ENCODE data around the gene FADS1.

Gene FADS1

DNA sequence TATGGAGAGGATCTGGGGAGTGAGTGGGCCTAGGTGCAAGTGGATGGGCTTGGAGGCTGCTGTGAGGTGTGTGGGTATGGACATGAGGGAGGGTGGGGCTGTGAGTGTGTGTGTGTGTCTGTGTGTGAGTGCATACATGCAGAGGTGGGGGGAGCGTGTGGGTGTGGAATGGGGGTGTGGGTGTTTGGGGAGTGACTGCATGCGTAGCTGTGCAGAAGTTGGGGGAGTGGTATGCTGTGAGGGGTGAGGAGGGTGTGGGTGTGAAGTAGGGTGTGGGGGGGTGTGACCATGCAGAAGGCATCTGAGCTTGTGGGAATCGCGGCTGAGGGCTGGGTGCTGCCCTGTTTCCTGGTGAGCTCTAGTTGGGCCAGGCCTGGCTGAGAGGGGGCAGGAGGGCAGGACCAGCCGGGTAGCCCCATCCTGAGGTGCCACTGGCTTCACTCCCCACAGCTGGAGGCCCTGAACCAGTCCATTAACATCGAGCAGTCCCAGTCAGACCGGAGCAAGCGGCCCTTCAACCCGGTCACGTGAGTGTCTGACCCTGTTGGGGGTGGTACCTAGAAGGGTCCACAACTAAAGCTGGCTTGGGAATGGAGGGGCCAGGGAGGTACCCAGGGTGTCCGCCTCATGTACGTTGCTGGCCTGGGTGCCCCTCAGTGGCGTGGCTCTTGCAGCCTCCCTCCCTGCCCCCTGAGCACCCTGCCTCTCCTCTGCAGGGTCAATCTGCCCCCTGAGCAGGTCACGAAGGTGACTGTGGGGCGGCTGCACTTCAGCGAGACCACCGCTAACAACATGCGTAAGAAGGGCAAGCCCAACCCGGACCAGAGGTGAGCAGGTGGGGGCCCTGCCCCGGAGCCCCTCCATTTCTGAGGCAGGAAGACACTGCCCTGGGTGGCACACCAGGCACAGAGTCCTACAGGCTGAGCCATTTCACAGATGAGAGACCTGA lies 40.9 kb downstream of the FADS1 start:
- no peak for DNase-seq

DNA sequence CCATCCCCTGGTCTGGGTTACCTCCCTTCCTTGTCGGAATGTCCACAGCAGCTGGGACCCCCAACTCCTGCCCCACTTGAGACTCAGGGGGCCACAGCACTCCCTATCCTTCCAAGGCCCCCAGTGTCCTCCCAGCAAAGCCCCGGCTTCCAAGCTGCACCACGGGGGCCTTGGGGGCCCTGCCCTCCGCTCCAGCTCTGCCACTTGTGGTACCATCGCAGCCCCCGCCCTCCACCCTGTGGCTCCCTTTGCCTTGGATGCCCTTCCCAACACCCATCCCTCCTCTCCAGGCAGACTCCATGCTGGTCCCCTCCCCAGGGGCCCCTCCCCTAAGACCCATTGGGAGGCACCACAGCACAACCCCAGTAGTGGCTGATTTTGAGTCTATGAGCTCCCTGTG lies 41.7 kb downstream of the FADS1 start:
- DNase-seq = no peak

DNA sequence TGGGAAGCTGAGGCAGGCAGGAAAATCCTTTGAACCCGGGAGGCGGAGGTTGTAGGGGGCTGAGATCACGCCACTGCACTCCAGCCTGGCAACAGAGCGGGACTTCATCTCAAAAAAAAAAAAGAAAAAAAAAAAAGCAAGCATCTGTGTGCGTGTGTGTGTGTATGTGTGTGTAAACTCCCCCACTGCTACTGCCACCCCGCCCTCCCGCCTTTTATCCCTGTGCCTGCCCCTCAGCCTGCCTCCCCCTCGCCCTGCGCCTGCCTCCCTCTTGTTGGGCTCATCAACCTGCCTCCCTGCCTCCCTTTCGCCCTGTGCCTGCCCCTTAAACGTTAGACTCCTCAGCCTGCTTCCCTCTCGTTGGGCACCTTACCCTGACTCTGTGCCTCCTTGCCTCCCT lies 42.4 kb downstream of the FADS1 start:
- DNase-seq = no peak

DNA sequence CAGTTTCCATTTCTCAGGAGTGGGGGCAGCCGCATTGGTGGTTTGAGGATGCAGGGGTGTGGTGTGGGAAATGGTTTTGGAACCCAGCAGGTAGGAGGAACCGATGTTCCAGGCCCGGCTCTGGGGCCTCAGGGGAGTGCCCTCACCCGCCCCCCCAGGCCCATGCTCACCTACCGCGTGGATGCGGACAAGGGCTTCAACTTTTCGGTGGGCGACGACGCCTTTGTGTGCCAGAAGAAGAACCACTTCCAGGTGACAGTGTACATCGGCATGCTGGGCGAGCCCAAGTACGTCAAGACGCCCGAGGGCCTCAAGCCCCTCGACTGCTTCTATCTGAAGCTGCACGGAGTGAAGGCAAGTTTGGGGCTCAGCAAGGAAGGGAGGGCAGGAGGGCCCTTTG lies 43.0 kb downstream of the FADS1 start:
- no peak for DNase-seq

DNA sequence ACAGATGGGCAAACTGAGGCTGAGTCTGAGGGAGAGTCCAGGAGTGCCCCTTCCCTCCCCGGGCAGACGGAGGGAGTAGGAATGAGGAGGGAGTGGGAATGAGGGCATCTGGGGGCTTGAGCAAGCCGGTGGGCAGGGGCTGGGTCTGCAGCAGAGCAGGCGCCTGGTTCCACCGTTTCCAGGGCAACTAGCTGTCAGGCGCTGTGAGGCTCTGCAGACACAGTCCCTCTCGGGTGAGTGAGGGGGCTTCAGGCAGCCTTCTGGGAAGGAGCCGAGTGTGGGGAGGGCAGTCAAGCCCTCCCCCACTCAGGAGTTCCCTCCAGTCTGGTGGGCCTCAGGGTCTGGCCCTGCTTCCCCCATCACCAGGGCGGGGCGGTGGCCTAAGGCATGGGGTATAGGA lies 43.4 kb downstream of the FADS1 start:
- no peak for DNase-seq

DNA sequence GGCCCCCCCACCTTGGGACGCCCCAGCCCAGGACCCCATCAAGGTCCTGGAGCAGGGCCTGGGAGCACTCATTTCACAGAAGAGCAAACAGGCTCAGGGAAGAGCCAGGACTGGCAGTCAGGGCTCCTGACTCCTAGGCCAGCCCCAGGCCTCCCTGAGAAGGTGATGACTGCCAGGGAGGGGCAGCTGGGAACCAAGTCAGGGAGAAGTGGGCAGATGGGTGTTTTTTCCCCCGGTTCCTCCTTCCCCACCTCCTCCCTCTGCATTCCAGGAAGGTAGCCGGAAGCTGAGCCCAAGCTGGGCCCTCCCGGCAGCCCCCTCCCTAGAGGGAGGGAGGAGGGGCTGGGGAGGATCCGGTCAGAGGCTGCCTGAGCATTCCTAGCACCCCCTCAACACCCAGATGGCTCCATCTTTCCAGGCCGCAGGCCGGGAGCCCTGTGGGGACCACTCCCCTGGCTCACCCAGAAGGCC lies 44.8 kb downstream of the FADS1 start:
- DNase-seq = no peak

DNA sequence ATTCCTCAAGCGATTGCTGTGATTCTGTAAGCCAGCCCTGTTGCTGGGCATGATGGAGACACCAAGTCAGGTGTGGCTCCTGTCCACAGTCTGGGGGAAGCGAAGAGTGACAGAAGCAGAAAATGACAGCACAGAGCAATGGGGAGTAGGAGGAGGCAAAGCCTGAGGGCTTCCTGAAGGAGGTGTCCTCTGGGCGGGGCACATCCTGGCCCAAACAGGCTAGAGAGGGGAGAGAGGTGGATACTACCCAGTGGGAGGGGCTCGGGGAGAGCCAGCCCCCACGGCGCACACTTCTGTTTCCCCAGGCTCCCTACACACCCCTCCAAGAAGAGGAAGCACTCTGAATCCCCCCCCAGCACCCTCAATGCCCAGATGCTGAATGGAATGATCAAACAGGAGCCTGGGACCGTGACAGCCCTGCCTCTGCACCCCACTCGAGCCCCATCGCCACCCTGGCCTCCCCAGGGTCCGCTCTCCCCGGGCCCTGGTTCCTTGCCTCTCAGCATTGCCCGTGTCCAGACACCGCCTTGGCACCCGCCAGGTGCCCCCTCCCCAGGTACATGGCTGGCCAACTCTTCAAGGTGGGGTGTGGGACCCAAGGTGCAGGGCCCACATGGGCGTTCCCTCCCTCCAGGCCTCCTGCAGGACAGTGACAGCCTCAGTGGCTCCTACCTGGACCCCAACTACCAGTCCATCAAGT lies 45.5 kb downstream of the FADS1 start:
- DNase-seq = no peak

DNA sequence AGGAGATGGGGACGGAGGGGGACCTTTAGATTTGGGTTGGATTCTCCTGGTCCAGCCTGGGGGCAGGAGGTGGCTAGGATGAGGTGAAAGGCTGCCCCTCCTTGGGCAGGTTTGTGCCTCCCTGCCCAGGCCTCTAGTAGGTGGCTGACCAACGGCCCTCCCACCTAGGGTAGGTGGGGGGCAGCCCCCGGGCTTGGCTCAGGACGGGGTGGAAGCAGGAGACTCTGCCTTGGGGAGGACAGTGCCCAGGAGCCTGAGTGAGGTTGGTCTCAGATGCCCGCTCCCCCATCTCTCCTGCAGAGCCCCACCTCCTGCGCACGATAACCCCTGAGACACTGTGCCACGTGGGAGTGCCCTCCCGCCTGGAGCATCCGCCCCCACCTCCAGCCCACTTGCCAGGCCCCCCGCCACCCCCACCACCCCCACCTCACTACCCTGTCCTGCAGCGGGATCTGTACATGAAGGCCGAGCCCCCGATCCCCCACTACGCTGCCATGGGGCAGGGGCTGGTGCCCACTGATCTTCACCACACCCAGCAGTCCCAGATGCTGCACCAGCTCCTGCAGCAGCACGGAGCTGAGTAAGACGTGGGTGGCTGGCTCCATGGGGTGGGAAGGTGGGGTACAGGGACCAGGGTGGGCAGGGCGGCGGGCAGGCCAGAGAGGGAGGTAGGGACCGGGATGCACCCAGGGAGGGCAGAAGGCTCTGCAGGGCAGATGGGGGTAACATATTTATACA lies 46.7 kb downstream of the FADS1 start:
- DNase-seq = no peak

DNA sequence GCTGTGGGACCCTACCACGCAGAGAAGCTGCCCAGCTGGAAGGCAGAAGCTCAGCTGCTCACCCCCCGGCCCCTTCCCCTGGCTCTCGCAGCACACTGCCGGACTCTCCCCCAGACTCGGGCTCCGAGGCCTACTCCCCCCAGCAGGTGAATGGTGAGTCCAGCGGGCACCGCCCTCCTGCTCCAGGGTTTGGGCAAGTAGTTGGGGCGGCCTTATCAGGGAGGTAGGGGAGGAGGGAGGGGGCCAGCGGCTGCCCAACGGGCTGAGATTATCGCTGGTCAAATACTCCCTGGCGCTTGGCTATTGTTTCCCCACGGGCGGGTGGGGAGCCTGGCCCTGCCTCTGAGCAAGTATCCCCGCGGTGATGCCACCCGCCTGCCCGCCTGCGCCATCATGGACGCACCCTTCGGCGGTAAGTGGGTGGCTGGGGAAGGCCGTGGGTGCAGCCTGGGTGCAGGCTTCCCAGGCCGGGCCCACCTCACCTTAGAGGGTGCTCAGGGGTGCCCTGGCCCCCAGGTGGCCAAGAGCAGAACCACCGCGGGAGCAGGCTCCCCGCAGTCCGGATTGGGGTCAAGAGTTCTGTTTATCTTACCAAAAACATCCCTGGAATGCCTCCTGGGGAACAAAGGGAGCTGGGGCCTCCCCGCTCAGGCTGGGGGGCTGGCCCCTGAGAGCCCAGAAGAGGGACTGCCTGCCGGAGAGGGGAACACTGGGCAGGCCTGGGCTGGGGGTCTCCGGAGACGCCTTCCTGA lies 47.5 kb downstream of the FADS1 start:
- no peak for DNase-seq

DNA sequence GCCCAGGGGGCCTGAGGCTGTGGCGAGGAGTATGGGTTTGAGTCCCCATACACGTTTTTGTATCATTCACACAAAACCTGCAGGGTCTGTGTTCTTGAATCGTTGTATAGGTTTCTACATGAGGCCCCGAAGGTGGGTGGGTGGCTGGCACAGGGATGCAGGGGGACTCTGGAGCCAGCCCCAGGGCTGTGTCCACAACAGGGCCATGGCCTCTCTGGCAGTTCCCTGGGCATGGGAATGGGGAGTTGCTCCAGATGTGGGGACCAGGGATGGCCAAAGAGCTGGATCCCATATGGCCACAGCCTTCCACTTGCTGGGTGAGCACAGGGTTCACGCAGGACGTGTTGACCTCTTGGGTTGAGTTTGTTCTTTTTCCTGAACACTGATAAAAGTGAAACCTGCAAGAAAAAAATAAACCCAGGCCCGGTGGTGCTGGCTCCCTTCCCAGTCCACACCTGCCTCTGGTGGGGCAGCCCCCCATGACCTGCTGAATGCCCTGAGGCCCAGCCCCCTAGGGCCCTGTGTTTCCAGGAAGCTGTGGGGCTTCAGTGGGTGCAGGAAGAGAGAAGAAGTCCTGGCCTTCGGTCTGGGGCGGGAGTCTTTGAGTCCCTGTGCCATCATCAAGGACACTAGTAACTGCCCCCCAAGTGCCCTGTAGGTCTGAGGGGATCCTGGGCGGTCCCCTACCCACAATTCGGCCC lies 48.3 kb downstream of the FADS1 start:
- DNase-seq = no peak

DNA sequence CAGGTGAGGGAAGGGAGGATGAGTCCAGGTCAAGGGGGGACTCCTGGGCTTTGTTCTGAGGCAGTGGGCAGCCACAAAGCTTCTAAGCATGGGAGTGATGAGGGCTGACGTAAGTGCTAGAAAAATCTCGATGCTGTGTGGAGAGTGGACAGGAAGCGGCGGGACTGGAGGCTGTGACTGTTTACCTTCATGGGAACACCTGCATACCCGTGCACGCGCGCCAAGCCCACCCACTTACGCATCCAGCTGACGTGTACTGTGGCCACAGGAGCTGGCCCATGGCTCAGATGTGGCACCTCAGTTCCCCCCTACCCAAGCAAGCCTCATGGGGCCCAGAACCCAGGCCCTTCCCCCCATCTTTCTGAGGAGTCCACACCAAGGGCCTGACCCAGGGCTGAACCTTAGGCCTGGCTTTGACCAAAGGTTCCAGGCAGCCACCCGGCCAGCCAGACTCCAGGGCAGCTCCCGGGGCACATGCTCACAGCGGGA lies 50.4 kb downstream of the FADS1 start:
- no peak for DNase-seq

DNA sequence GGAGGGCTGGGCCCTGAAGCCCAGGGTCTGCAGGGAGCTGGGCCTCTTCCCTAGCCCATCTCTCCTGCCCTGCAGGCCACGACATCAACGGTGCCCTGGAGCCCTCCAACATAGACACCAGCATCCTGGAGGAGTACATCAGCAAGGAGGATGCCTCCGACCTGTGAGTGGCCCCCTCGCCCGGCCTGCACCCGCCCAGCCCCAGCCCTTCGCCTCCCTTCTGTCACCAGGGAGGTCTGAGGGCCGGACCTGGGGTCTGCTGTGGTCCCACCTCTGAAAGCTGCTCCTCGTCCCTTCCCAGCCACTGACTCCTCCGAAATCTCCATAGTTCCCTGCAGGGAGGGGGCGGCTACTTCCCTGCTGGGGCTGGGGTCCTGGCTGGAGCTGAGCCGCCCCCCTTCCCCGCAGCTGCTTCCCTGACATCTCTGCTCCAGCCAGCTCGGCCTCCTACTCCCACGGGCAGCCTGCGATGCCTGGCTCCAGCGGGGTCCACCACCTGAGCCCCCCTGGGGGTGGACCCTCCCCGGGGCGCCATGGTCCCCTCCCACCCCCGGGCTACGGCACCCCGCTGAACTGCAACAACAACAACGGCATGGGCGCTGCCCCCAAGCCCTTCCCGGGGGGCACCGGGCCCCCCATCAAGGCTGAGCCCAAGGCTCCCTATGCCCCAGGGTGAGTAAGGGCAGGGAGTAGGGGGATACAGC lies 51.1 kb downstream of the FADS1 start:
- DNase-seq = no peak

DNA sequence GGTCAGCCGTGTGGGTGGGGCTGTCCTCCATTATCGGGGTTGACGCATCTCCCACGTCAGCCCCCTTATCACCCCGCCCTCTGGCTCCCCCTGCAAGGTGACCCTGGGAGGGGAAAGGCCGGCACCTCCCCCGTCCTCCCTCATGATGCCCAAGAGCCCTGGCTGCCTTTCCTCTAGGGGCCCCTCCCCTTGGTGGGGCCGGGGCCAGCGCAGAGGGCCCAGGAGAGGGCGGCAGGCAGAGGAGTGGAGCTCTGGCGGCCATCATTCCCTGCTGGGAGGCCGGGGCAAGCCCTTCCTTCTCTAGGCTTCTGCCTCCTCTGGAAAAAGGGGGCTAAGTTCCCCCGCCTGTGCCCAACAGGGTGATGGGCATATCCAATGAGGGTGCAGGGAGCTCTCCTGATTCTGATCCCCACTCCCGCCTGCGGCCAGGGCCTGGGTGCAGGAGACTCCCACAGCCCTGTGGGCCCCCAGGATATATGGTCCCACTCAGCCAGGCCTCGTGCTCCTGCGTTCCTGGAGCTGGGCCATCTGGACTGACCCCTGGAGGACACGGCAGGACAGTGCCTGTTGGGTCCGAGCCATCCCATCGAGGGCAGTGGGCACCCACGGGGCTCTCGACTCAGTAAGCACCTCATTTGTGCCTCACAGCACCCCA lies 52.1 kb downstream of the FADS1 start:
- DNase-seq = no peak

DNA sequence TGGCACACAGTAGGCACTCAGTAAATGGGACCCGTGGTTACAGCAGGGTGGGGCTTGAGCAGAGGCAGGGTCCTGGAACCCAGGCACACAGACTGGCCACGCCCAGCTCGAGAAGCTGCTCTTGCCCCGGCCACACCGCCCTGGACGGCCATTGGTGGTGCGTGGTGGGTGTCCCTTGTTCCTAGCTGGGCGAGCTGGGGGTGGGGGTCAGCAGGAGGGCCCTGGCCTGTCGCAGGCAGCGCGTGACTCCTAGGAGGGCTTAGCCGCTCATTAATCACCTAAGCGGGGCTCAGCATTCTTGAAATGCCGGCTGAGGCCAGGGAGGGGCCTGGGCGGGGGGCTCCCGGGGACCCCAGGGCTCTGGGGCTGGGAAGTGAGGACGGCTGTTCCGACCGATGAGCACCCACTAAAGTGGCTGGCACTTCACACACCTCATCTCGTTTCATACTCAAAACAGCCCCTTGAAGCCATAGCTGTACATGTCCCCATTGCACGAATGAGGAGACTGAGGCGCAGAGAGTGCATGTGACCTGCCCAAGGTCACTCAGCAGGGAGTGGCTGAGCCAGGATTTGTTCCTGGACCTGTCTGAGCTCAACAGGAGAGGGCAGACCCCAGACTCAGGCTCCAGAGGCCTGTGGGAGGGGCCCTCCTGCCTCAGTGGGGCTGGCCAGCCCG lies 52.7 kb downstream of the FADS1 start:
- DNase-seq = no peak

DNA sequence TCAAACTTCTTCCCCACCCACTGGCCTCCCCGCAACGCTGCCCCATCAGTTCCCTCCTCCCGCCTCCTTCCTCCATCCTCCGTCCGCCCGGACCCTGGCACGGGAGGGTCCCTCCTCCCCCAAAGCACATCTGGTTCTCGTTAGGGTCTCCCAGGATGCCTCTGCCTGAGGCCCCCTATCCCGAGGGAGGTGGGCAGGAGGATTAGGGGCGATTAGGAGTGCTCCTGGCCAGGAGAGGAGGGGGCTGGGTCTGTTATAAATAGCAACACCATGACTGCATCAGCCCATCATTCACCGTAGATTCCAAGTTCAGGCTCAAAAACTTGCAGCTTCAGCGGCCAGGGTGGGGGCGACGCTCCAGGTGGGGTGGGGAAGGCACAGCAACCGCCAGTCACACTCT lies 54.0 kb downstream of the FADS1 start:
- DNase-seq = no peak

DNA sequence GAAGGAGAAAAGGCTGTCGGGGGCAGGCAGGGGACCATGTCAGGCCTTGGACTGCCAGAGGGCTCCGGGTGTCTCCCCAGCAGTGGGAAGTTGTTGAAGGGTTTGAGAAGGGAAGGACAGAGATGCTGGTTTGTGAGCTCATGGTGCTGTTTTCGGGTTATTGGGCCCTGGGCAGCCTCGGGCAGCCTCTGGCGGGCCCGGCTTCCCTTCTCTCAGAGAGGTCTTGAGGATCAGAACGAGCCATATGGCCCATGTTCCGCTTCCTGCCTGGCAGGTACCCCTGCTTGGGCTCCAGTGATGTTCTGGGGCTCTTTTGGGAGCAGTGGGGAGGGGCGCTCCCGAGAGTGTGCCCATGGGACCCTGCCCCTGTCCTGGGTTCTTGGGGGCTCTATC lies 54.6 kb downstream of the FADS1 start:
- DNase-seq = no peak

DNA sequence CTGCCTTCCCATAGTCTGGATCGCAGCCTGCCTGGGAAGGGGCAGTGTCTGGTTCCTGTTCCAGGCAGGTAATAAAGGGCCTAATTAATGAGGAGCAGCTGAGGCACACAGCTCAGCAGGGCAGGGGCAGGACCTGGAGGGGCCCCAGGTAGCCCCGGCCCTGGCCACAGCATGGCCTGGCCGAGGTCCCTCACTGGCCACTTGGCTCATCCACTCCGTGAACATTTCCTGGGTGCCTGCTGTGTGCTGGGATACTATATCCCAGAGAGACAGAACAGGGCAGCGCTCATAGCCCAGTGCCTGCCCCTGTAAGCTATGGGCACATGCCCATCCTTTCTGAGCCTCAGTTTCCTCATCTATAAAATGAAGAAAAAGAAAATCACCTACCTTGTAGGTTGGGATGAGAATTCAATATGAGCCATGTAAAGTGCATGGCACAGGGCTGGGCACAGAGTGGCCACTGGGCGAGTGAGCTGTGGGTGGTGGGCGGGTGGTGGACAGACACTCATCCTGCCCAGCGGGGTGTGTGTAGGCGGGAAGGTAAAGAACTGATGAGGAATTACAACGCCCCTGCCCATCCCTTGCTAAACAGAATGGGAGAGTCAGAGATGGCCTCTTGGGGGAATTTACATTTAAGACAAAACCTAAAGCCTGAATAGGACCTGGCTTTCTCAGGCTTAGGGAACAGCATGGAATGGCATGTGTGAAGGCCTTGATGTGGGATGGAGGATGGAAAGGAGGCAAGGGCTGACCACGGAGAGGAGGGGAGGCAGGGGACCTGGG lies 55.2 kb downstream of the FADS1 start:
- DNase-seq = no peak

DNA sequence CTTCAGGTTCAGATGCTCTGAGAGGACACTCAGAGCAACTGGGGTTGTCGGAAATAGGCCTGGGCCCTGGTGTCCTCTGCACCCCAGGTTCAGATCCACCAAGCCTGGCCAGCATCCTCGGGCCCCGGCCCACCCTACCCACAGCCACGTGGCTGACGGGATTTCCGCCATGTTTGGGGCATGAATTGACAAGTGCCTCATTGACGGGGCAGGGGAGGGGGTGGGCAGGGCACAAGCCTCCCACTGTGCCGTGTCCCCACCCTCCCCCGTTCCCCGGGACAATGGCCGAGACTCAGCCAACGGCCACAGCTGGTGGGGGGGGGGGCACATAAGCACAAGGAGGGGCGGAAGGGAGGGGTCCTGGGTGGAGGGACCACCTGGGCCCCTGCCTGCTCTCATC lies 55.9 kb downstream of the FADS1 start:
- no peak for DNase-seq

DNA sequence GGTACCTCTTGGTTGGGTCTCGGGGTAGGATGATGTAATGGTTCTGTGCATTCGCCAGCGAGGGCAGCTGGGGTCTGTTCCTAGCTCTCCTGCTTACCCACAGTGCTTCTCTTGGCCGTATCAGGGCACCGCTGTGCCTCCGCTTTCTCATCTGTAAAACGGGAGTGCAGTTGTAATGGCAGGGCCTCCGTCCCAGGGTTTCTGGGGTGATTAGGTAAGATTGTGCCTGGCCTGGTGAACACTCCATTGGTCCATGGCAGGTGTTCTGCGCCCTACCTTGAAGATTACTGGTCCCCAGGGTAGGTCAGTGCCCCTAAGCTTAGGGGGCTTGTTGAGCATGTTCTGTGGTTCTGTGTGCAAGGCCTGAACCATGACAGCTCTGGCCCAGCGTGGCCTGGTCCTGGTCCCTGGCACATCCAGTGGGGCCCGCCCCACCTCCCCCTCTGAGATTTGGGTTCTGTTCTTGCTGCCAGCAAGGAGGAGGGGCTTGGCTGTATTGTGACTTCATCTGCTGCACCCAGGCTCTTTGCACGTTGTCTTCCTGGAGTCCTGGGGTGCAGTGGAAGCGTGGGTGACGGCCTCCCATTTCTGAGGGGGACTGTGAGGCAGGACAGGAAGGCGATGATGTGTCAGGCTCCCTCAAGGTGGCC lies 59.5 kb downstream of the FADS1 start:
- peak; percentile 49 for DNase-seq
